ENCODE measurements around the gene GRPEL1.

DNA sequence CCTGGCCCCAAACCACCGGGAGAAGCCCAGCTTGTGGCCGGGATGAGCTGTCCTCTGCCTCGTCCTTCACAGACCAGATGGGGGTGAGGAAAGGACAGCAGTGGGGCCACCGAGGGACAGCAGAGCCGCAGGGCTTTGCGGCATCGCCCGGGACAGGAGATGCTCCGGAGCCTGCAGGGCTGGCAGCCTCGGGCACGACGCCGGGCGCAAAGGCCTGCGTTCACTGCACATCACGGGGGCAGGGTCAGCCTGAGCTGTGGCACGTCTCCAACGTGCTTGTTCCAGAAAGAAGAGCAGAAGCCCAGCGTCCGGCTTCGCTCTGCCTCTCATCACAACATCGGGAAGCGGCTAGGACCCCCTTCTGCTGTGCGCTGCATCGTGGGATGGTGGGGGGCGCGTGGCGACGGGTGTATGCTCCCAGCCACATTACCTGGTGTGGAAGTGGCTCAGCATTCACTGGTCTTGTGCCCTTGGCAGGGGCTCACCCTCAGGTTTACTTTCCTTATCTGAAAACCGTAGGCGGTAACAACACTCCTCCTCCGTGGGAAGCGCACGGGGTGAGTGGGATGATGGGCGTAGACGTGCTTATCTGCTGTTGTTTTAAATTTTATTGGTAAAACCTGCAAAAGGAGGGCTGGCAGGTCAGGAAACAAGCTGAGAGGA, 17.3 kb downstream of the GRPEL1 start:
- no peak for TF ChIP-seq POLR2A (IDR thresholded peaks at IDR 0.05)
- TF ChIP-seq, protein P1, sequence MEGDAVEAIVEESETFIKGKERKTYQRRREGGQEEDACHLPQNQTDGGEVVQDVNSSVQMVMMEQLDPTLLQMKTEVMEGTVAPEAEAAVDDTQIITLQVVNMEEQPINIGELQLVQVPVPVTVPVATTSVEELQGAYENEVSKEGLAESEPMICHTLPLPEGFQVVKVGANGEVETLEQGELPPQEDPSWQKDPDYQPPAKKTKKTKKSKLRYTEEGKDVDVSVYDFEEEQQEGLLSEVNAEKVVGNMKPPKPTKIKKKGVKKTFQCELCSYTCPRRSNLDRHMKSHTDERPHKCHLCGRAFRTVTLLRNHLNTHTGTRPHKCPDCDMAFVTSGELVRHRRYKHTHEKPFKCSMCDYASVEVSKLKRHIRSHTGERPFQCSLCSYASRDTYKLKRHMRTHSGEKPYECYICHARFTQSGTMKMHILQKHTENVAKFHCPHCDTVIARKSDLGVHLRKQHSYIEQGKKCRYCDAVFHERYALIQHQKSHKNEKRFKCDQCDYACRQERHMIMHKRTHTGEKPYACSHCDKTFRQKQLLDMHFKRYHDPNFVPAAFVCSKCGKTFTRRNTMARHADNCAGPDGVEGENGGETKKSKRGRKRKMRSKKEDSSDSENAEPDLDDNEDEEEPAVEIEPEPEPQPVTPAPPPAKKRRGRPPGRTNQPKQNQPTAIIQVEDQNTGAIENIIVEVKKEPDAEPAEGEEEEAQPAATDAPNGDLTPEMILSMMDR (IDR thresholded peaks at IDR 0.05): no peak

All from testis (tissue), 2 donors.